ENCODE results near the gene CERS5.

CERS5 gene

GRCh38 chr12:50167049-50167828 is at the start of gene CERS5:
TSS of gene CERS5 (minus strand) at chr12:50167369. CDS start at chr12:50167297, 72 bp downstream.
- peak; percentile 88 for DNase-seq (ENCODE audit: low read depth)

- DNase-seq (ENCODE audit: low read depth), result no peak
Observed at GRCh38 chr12:50215033-50215432, 47.9 kb upstream of the CERS5 start.

- DNase-seq (ENCODE audit: low read depth), result no peak
Observed at GRCh38 chr12:50214018-50214417, 46.8 kb upstream of the CERS5 start.

GRCh38 chr12:50213439-50213838 is 46.3 kb upstream of the CERS5 start:
- DNase-seq (ENCODE audit: low read depth), result no peak

GRCh38 chr12:50212071-50212467 is 44.9 kb upstream of the CERS5 start:
- no peak for DNase-seq (ENCODE audit: low read depth)

- no peak for DNase-seq (ENCODE audit: low read depth)
Observed at GRCh38 chr12:50211392-50212070, 44.4 kb upstream of the CERS5 start.

- DNase-seq (ENCODE audit: low read depth), result no peak
Observed at GRCh38 chr12:50207424-50207823, 40.3 kb upstream of the CERS5 start.

GRCh38 chr12:50205648-50206047 is 38.5 kb upstream of the CERS5 start:
- no peak for DNase-seq (ENCODE audit: low read depth)

- DNase-seq (ENCODE audit: low read depth), result no peak
Observed at GRCh38 chr12:50203691-50204090, 36.5 kb upstream of the CERS5 start.

GRCh38 chr12:50201987-50202521 is 34.9 kb upstream of the CERS5 start:
- DNase-seq (ENCODE audit: low read depth), result no peak

GRCh38 chr12:50200552-50201273 is 33.5 kb upstream of the CERS5 start:
- no peak for DNase-seq (ENCODE audit: low read depth)

- no peak for DNase-seq (ENCODE audit: low read depth)
Observed at GRCh38 chr12:50198829-50199228, 31.7 kb upstream of the CERS5 start.

GRCh38 chr12:50197297-50197727 is 30.1 kb upstream of the CERS5 start:
- no peak for DNase-seq (ENCODE audit: low read depth)

- DNase-seq (ENCODE audit: low read depth), result no peak
Observed at GRCh38 chr12:50196537-50196936, 29.4 kb upstream of the CERS5 start.

- DNase-seq (ENCODE audit: low read depth), result no peak
Observed at GRCh38 chr12:50195832-50196231, 28.7 kb upstream of the CERS5 start.

- DNase-seq (ENCODE audit: low read depth), result no peak
Observed at GRCh38 chr12:50192908-50193307, 25.7 kb upstream of the CERS5 start.

GRCh38 chr12:50192236-50192635 is 25.1 kb upstream of the CERS5 start:
- no peak for DNase-seq (ENCODE audit: low read depth)

- no peak for DNase-seq (ENCODE audit: low read depth)
Observed at GRCh38 chr12:50190859-50191258, 23.7 kb upstream of the CERS5 start.

- DNase-seq (ENCODE audit: low read depth), result no peak
Observed at GRCh38 chr12:50188875-50189575, 21.9 kb upstream of the CERS5 start.

- no peak for DNase-seq (ENCODE audit: low read depth)
Observed at GRCh38 chr12:50188241-50188781, 21.1 kb upstream of the CERS5 start.

- no peak for DNase-seq (ENCODE audit: low read depth)
Observed at GRCh38 chr12:50187084-50187900, 20.1 kb upstream of the CERS5 start.
